GM18520 (cell line): ENCODE measurements around the gene IQSEC2.

Experiments used
- ATAC-seq: cut with Tn5 transposase; IDR thresholded peaks from one replicate; pipeline ENCODE4 v1.9.1; 2021; ENCODE audit not compliant: unreplicated experiment

IQSEC2 gene

GRCh38 chrX:53305219-53305995, 24.0 kb upstream of the IQSEC2 start:
- no peak for ATAC-seq

- no peak for ATAC-seq
These were observed 21.8 kb upstream of the IQSEC2 start for GRCh38 chrX:53303195-53303594.

- ATAC-seq = no peak
These were observed 18.8 kb upstream of the IQSEC2 start for GRCh38 chrX:53300157-53300556.

GRCh38 chrX:53294024-53294648, 12.8 kb upstream of the IQSEC2 start:
- ATAC-seq = no peak

- ATAC-seq = no peak
These were observed 10.2 kb upstream of the IQSEC2 start for GRCh38 chrX:53291596-53291995.

- no peak for ATAC-seq
These were observed 9.2 kb upstream of the IQSEC2 start for GRCh38 chrX:53290441-53291041.

GRCh38 chrX:53288189-53288588, 6.8 kb upstream of the IQSEC2 start:
- no peak for ATAC-seq

GRCh38 chrX:53287493-53288138, 6.2 kb upstream of the IQSEC2 start:
- no peak for ATAC-seq

GRCh38 chrX:53286171-53286570, 4.8 kb upstream of the IQSEC2 start:
- ATAC-seq = no peak

- ATAC-seq = no peak
These were observed 4.2 kb upstream of the IQSEC2 start for GRCh38 chrX:53285591-53285990.

- ATAC-seq = no peak
These were observed 3.5 kb upstream of the IQSEC2 start for GRCh38 chrX:53284684-53285447.

- ATAC-seq = no peak
These were observed 2.2 kb upstream of the IQSEC2 start for GRCh38 chrX:53283567-53283966.

- ATAC-seq = no peak
These were observed 1.7 kb upstream of the IQSEC2 start for GRCh38 chrX:53283099-53283498.

- no peak for ATAC-seq
These were observed 745 bp upstream of the IQSEC2 start for GRCh38 chrX:53281963-53282695.

- no peak for ATAC-seq
These were observed 758 bp downstream of the IQSEC2 start for GRCh38 chrX:53280331-53281320.

GRCh38 chrX:53279296-53280237, 1.8 kb downstream of the IQSEC2 start:
- no peak for ATAC-seq

GRCh38 chrX:53272808-53273337, 8.5 kb downstream of the IQSEC2 start:
- no peak for ATAC-seq
